ENCODE data around the gene ISCA1. TPM values are rescaled to one million over a fixed set of nuclear protein-coding genes. Genes with fewer than 3 reads are reported as not detected.

The ISCA1 gene
- total and polyA plus RNA-seq, 2 of the 8 experiments (the other 6 are each of a cell fraction or from before 2014, with no cell fraction given) = 35.0 to 40.0 TPM

- Histone ChIP-seq H3K36me3 (ENCODE audit: control insufficient read depth in 2 of 4, insufficient read depth in 4 of 4, low read length in 3 of 4) (peaks cover 5 to 43% (median 22%) of the 10 kb centered on the region in 4 experiments; a peak in 7 of 8 replicates), H3K56ac (replicated peaks; ENCODE audit: insufficient read length, low read depth, low read length) (no peak overlapping the region), H3K4me3 (ENCODE audit: extremely low read depth in 1 of 4, insufficient read depth in 2 of 4, low read depth in 3 of 4, low read length in 4 of 4) (no peak overlapping the region), H4K8ac (ENCODE audit: extremely low read depth, insufficient read depth, low read length) (no peak overlapping the region), H3K9me3 (ENCODE audit: insufficient read depth in 2 of 2, low read depth in 1 of 2, low read length in 1 of 2) (no peaks in the 10 kb centered on the region; a peak in 1 of 4 replicates), H2BK15ac (ENCODE audit: low read length) (no peak overlapping the region), H2BK5ac (ENCODE audit: low read depth, low read length) (no peak overlapping the region), H3K27me3 (replicated peaks in 1 of 4; ENCODE audit: control insufficient read depth in 3 of 4, extremely low read depth in 1 of 4, insufficient read depth in 3 of 4, low read length in 3 of 4) (no peaks in the 10 kb centered on the region), H2AFZ (ENCODE audit: low read length) (no peak overlapping the region), H3K79me1 (ENCODE audit: low read depth, low read length) (peaks cover 9% of the 10 kb centered on the region), H3K79me2 (ENCODE audit: control insufficient read depth in 1 of 2, insufficient read depth in 2 of 2, low read length in 2 of 2) (peaks cover 6 to 57% of the 10 kb centered on the region in 2 experiments), H3K9ac (replicated peaks in 1 of 4; ENCODE audit: extremely low read depth in 1 of 4, low read depth in 3 of 4, low read length in 3 of 4) (no peak overlapping the region), H4K20me1 (replicated peaks in 1 of 2; ENCODE audit: control insufficient read depth in 1 of 2, insufficient read depth in 2 of 2, low read length in 2 of 2) (peaks cover 1 to 9% of the 10 kb centered on the region in 2 experiments), H3K18ac (ENCODE audit: extremely low read depth, low read length) (no peak overlapping the region), H3K4ac (replicated peaks; ENCODE audit: insufficient read length, low read depth, low read length) (no peak overlapping the region), H2AK5ac (ENCODE audit: low read depth, low read length) (no peak overlapping the region), H2BK120ac (replicated peaks; ENCODE audit: low read depth, low read length) (no peak overlapping the region), H2BK20ac (ENCODE audit: low read length) (no peak overlapping the region), H3K4me2 (ENCODE audit: insufficient read depth in 1 of 2, low read depth in 2 of 2, low read length in 2 of 2) (no peak overlapping the region), H3K4me1 (replicated peaks in 1 of 4; ENCODE audit: control insufficient read depth in 3 of 4, insufficient read depth in 4 of 4, low read length in 3 of 4) (peaks cover 0 to 4% (median 2%) of the 10 kb centered on the region in 4 experiments; a peak in 2 of 7 replicates), H4K5ac (ENCODE audit: insufficient read length, low read depth, low read length) (no peak overlapping the region), H3K27ac (ENCODE audit: low read depth, low read length) (no peak overlapping the region), H2BK12ac (ENCODE audit: low read depth, low read length) (no peak overlapping the region), H4K91ac (replicated peaks; ENCODE audit: insufficient read length, low read length) (no peak overlapping the region), H3K23ac (ENCODE audit: insufficient read length) (no peak overlapping the region), H3K23me2 (ENCODE audit: low read depth, low read length) (no peaks in the 10 kb centered on the region), H3K14ac (ENCODE audit: insufficient read length) (no peak overlapping the region)
- FAIRE-seq = no peak
- no peak for DNase-seq (ENCODE audit: low read depth in 1 of 2, low spot score in 2 of 2)
- TF ChIP-seq BACH1 (IDR thresholded peaks at IDR 0.05; ENCODE audit: low read length) (no peak), TEAD4 (IDR thresholded peaks at IDR 0.05; ENCODE audit: low read depth, low read length) (peak; percentile 70; the same call in 1 of the 2 replicates)
- POLR2A ChIA-PET (ENCODE audit: partially characterized antibody) = interaction anchor here (0.9 kb wide), 1 partner anchor 332 kb away, joined by 3 read pairs; no protein-coding TSS in a partner anchor
- 93% methylated on average over 7 of the region's 7 CpGs; no CpG with 5 or more reads in 1 of the 2 experiments for WGBS, 2 experiments (ENCODE audit: extremely low coverage in 1 of 2, insufficient coverage in 1 of 2, insufficient read length in 1 of 2, insufficient replicate concordance in 2 of 2, low coverage in 1 of 2, low lambda C conversion rate in 2 of 2, missing lambda C conversion rate in 1 of 2)
- CTCF ChIA-PET (ENCODE audit: partially characterized antibody) = interaction anchor here (0.6 to 3.2 kb wide), 20 partner anchors 8 to 246 kb away, joined by 3 to 21 read pairs (median 4); partner anchors contain the start of gene C9orf153
Measured at GRCh38 chr9:86274821-86275643, 7.3 kb downstream of the ISCA1 start.

Data from H1 (cell line).